Smooth muscle cell (in vitro differentiated cells): ENCODE results near the gene NCS1. TPM values are rescaled to one million over a fixed set of nuclear protein-coding genes. Genes with fewer than 3 reads are reported as not detected.

Experiments used
- DNase-seq: peaks from one replicate; lab custom pipeline; 2025; ENCODE audit not compliant: unreplicated experiment; lab: John Stamatoyannopoulos, UW
- H2AFZ ChIP-seq: fragments of 200-600 bp; sonication (generic); 2 replicates; pipeline ENCODE4 v1.6.0; 2016; ENCODE audit warnings: antibody characterized with exemption, low read depth, mild to moderate bottlenecking
- H3F3A ChIP-seq: fragments of 200-600 bp; sonication (generic); 2 replicates; pipeline ENCODE4 v1.6.0; 2017; ENCODE audit warnings: antibody characterized with exemption, low read depth
- H3K27ac ChIP-seq: fragments of 200-600 bp; sonication (generic); 2 replicates; pipeline ENCODE4 v1.5.1; 2016; ENCODE audit warnings: low read depth, mild to moderate bottlenecking
- H3K27me3 ChIP-seq: fragments of 200-600 bp; sonication (generic); 2 replicates; pipeline ENCODE4 v1.6.1; 2016; ENCODE audit warnings: low read depth, mild to moderate bottlenecking
- H3K36me3 ChIP-seq: fragments of 200-600 bp; sonication (generic); 2 replicates; pipeline ENCODE4 v1.5.1; 2016; ENCODE audit warnings: low read depth
- H3K4me1 ChIP-seq: fragments of 200-600 bp; sonication (generic); 2 replicates; pipeline ENCODE4 v1.5.1; 2016; ENCODE audit warnings: low read depth
- H3K4me2 ChIP-seq: fragments of 200-600 bp; sonication (generic); 2 replicates; pipeline ENCODE4 v1.6.0; 2016; ENCODE audit warnings: mild to moderate bottlenecking
- H3K4me3 ChIP-seq: fragments of 200-600 bp; sonication (generic); 2 replicates; pipeline ENCODE4 v1.5.1; 2016; ENCODE audit warnings: mild to moderate bottlenecking
- H3K79me2 ChIP-seq: fragments of 200-600 bp; sonication (generic); 2 replicates; pipeline ENCODE4 v1.6.0; 2016; ENCODE audit warnings: low read depth, mild to moderate bottlenecking
- H3K9ac ChIP-seq: fragments of 200-600 bp; sonication (generic); 2 replicates; pipeline ENCODE4 v1.6.0; 2016; ENCODE audit warnings: low read depth
- H3K9me3 ChIP-seq: fragments of 200-600 bp; sonication (generic); replicated peaks from 2 replicates; pipeline ENCODE4 v1.5.1; 2016; ENCODE audit warnings: low read depth
- H4K20me1 ChIP-seq: fragments of 200-600 bp; sonication (generic); 2 replicates; pipeline ENCODE4 v1.6.0; 2016; ENCODE audit warnings: low read depth
- WGBS: methylation state at CpG from one replicate; pipeline ENCODE4 v1.1.7; 2016; ENCODE audit warnings: low lambda C conversion rate; 5-methylcytosine and 5-hydroxymethylcytosine counted together
- polyA plus RNA-seq: library from polyadenylated mRNA; unstranded; fragments of >200 nt; fragmentation: Nextera tagmentation; extraction: Ambion mirVana; gene quantifications from 2 replicates; pipeline ENCODE4 v1.2.1, GENCODE V29; 2016
- total RNA-seq: library from RNA; depleted of rRNA; stranded (reverse); fragments of >200 nt; gene quantifications from 2 replicates; pipeline ENCODE4 v1.2.3, GENCODE V29; 2014
- TF ChIP-seq, protein P1 (sequence below): fragments of 200-600 bp; sonication (generic); IDR thresholded peaks from 2 replicates; pipeline ENCODE4 v1.5.1; 2017; ENCODE audit warnings: borderline replicate concordance, mild to moderate bottlenecking, antibody characterized with exemption; ENCODE audit not compliant: insufficient read depth, poor library complexity, severe bottlenecking

The NCS1 gene
- total and polyA plus RNA-seq, 2 experiments from 2014 or later = 28.0 to 59.3 TPM

DNA sequence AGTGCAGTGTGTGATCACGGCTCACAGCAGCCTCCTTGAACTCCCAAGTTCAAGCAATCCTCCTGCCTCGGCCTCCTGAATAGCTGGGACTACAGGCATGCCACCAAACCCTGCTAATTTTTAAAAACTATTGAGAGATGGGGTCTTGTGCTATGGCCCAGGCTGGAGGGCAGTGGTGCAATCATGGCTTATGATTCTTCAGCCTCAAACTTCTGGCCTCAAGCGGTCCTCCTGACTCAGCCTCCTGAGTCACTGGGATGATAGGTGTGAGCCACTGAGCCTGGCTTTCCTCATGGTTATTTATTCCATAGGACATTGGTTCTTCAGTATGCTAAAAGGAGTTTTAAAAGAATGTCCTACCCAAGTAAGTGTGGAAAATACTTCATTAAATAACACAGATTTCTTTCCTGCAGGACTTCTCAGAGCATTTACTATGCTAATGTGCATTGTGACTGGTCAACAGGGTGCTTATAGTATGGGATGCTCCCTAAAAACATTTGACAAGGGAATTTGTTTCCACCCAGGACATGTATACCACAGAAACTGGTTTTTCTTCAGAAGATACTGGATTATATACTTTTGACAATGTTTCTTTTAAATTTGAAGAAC lies 11.2 kb upstream of the NCS1 start:
- no peak overlapping the region for H3K9ac ChIP-seq
- H4K20me1 ChIP-seq = no peaks in the 10 kb centered on the region
- H3K36me3 ChIP-seq = no peaks in the 10 kb centered on the region
- H3K4me3 ChIP-seq = no peak overlapping the region
- no peaks in the 10 kb centered on the region for H3F3A ChIP-seq
- no peaks in the 10 kb centered on the region for H3K4me1 ChIP-seq
- TF ChIP-seq, protein P1, sequence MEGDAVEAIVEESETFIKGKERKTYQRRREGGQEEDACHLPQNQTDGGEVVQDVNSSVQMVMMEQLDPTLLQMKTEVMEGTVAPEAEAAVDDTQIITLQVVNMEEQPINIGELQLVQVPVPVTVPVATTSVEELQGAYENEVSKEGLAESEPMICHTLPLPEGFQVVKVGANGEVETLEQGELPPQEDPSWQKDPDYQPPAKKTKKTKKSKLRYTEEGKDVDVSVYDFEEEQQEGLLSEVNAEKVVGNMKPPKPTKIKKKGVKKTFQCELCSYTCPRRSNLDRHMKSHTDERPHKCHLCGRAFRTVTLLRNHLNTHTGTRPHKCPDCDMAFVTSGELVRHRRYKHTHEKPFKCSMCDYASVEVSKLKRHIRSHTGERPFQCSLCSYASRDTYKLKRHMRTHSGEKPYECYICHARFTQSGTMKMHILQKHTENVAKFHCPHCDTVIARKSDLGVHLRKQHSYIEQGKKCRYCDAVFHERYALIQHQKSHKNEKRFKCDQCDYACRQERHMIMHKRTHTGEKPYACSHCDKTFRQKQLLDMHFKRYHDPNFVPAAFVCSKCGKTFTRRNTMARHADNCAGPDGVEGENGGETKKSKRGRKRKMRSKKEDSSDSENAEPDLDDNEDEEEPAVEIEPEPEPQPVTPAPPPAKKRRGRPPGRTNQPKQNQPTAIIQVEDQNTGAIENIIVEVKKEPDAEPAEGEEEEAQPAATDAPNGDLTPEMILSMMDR = no peak
- H2AFZ ChIP-seq = no peak overlapping the region
- H3K9me3 ChIP-seq = no peaks in the 10 kb centered on the region
- H3K4me2 ChIP-seq = no peak overlapping the region
- H3K27ac ChIP-seq = no peak overlapping the region
- DNase-seq = no peak
- WGBS = 94% methylated on average over 3 of the region's 3 CpGs
- H3K27me3 ChIP-seq = no peaks in the 10 kb centered on the region
- H3K79me2 ChIP-seq = no peaks in the 10 kb centered on the region

DNA sequence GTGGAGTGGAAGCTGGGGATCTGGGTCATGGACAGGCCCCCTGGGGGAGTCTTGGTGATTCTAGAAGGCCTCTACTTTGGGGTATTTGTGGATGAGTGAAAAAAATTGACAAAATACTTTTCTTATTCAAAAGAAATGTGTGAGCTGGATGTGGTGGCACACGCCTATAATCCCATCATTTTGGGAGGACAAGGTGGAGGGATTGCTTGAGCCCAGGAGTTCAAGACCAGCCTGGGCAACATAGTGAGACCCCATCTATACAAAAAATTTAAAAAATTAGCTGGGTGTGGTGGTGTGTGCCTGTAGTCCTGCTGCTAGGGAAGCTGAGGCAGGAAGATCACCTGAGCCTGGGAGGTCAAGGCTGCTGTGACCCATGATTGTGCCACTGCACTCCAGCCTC lies 6.6 kb upstream of the NCS1 start:
- H3K36me3 ChIP-seq = no peaks in the 10 kb centered on the region
- 100% methylated on average over 1 of the region's 1 CpG for WGBS
- H3K9ac ChIP-seq = no peak overlapping the region
- no peak for DNase-seq
- H3F3A ChIP-seq = no peaks in the 10 kb centered on the region
- H4K20me1 ChIP-seq = no peaks in the 10 kb centered on the region
- no peak overlapping the region for H3K4me2 ChIP-seq
- TF ChIP-seq, protein P1 = no peak
- no peak overlapping the region for H3K4me3 ChIP-seq
- no peaks in the 10 kb centered on the region for H3K27me3 ChIP-seq
- no peaks in the 10 kb centered on the region for H3K4me1 ChIP-seq
- H2AFZ ChIP-seq = no peak overlapping the region
- no peak overlapping the region for H3K27ac ChIP-seq
- H3K9me3 ChIP-seq = no peaks in the 10 kb centered on the region
- H3K79me2 ChIP-seq = no peaks in the 10 kb centered on the region

DNA sequence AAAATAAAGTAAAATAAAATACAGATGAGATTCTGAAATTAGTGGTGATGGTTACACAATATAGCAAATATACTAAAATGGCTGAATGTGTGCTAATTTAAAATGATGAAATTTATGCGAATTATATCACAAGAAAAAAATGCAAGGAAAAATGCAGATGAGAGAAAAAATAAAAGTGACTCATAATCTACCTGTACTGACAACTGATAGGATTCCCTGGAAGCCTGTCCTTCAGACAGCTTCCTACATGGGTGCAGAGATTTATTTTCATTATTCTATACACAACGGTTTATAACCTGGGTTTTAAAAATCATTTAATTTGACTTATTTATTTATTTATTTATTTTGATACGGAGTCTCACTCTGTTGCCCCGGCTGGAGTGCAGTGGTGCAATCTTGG lies 5.8 kb upstream of the NCS1 start:
- 92% methylated on average over 4 of the region's 4 CpGs for WGBS
- H3K27ac ChIP-seq = no peak overlapping the region
- no peaks in the 10 kb centered on the region for H3K27me3 ChIP-seq
- H4K20me1 ChIP-seq = no peaks in the 10 kb centered on the region
- H3K9ac ChIP-seq = no peak overlapping the region
- no peaks in the 10 kb centered on the region for H3K4me1 ChIP-seq
- H3K36me3 ChIP-seq = no peaks in the 10 kb centered on the region
- no peaks in the 10 kb centered on the region for H3K9me3 ChIP-seq
- TF ChIP-seq, protein P1 = no peak
- no peaks in the 10 kb centered on the region for H3K79me2 ChIP-seq
- H3F3A ChIP-seq = no peaks in the 10 kb centered on the region
- no peak overlapping the region for H3K4me2 ChIP-seq
- no peak for DNase-seq
- no peak overlapping the region for H3K4me3 ChIP-seq
- no peak overlapping the region for H2AFZ ChIP-seq

DNA sequence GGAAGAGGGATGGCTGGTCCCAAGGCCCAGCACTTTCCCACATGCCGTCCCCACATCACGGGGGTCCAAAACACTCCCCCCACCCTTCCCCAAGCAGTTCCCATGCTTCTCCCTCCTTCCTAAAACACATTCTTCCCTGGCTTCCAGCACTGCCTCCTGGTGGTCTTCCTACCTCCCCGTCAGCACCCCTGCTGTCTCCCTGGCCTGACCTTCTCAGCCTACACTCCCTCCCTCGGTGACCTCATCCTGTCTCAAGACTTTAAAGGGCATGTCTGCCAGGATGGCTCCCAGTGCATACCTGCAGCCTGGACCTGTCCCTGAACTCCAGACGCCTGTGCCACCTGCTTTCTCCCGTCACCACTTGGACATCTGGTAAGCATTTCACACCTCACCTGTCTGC lies 4.3 kb upstream of the NCS1 start:
- Histone ChIP-seq H4K20me1 (no peaks in the 10 kb centered on the region), H3K27ac (no peak overlapping the region), H3K4me3 (no peak overlapping the region), H2AFZ (no peak overlapping the region), H3K4me1 (no peaks in the 10 kb centered on the region), H3K27me3 (no peaks in the 10 kb centered on the region), H3K79me2 (peaks cover 3% of the 10 kb centered on the region), H3K9ac (no peak overlapping the region), H3K4me2 (no peak overlapping the region), H3K36me3 (no peaks in the 10 kb centered on the region), H3F3A (peaks cover 6% of the 10 kb centered on the region), H3K9me3 (no peaks in the 10 kb centered on the region)
- 64% methylated on average over 5 of the region's 6 CpGs for WGBS
- TF ChIP-seq, protein P1 = peak; percentile 7
- no peak for DNase-seq
